Kidney (tissue), 14 donors: Measurements from ENCODE around the gene ATP1A2. TPM values are rescaled to one million over a fixed set of nuclear protein-coding genes. Genes with fewer than 3 reads are reported as not detected.

Experiments used
- DNase-seq, 5 donors: peaks; one replicate each; pipeline ENCODE4 v3.0.0-alpha.2; 2013 to 2020
- FAIRE-seq: peaks from 2 replicates; lab custom pipeline; 2012; peaks lifted over from hg19 to GRCh38; lab: Jason Lieb, UNC
- H3K27ac ChIP-seq, 2 donors: one replicate each; pipeline ENCODE4 v1.7.0; 2013; ENCODE audit warnings: low read depth in 2 of 2, low read length in 2 of 2, inconsistent platforms in 1 of 2
- H3K27me3 ChIP-seq: one replicate; pipeline ENCODE4 v1.7.1; 2013; ENCODE audit warnings: low read length, inconsistent platforms; ENCODE audit not compliant: control insufficient read depth, insufficient read depth
- H3K36me3 ChIP-seq, 3 donors: one replicate each; pipeline versions ENCODE4 v1.7.0 to v1.7.1; 2013; ENCODE audit warnings: low read length in 3 of 3, control low read depth in 1 of 3, inconsistent platforms in 1 of 3; ENCODE audit not compliant: insufficient read depth in 3 of 3, control insufficient read depth in 2 of 3
- H3K4me1 ChIP-seq, 3 donors: one replicate each; pipeline versions ENCODE4 v1.7.0 to v1.7.1; 2013; ENCODE audit warnings: low read length in 3 of 3, inconsistent platforms in 1 of 3, low read depth in 1 of 3; ENCODE audit not compliant: control insufficient read depth in 2 of 3, insufficient read depth in 2 of 3
- H3K4me3 ChIP-seq, 3 donors: one replicate each; pipeline versions ENCODE4 v1.7.0 to v1.8.1; 2013; ENCODE audit warnings: low read length in 3 of 3, control low read depth in 1 of 3, inconsistent platforms in 1 of 3
- H3K9ac ChIP-seq, 3 donors: one replicate each; pipeline versions ENCODE4 v1.7.0 to v1.7.1; 2013; ENCODE audit warnings: low read length in 3 of 3, control low read depth in 1 of 3, inconsistent platforms in 1 of 3
- H3K9me3 ChIP-seq, 3 donors: one replicate each; pipeline versions ENCODE4 v1.7.0 to v1.7.1; 2013; ENCODE audit warnings: low read length in 3 of 3, control low read depth in 1 of 3, inconsistent platforms in 1 of 3; ENCODE audit not compliant: control insufficient read depth in 2 of 3, insufficient read depth in 1 of 3
- CTCF ChIP-seq: IDR thresholded peaks from 3 replicates; pipeline ENCODE4 v1.5.1; 2012; ENCODE audit warnings: mild to moderate bottlenecking, moderate library complexity, borderline replicate concordance; ENCODE audit not compliant: insufficient read depth; ENCODE audit errors: extremely low read depth
- intact Hi-C: fragments of 100-400 bp; cut with DNase I; formaldehyde crosslinking; loops from one replicate; pipeline ENCODE4 v1.11.1; 2022
- polyA plus RNA-seq: library from polyadenylated mRNA; stranded (reverse); fragments of 350-450 nt; fragmentation: Illumina TruSeq; extraction: RNeasy Lipid Tissue Mini Kit (QIAGEN cat#74804); gene quantifications from one replicate; pipeline ENCODE4 v1.2.3, GENCODE V29; 2014; ENCODE audit warnings: low read depth, low replicate concordance; ENCODE audit not compliant: insufficient read depth
- total RNA-seq: library from RNA; stranded (reverse); fragmentation: NEBNext Ultra II Directional; extraction: Animal tissue kit (Norgen Biotek cat#: 25700); gene quantifications from one replicate; pipeline ENCODE4 v1.2.1, GENCODE V29; 2021
- donor health status: control.
- donor health status: control.
- donor health status: control.
- donor health status: control.
- donor health status: control.
- donor health status: DM: yes; HTN: yes; CAD: no.
- donor health status: Normal renal cell carcinoma (clear cell type).

Gene ATP1A2
- total and polyA plus RNA-seq, 2 donors from 2014 or later, result 4.1 to 5.5 TPM

GRCh38 chr1:160158031-160158430 lies 42.5 kb downstream of the ATP1A2 start:
- H3K36me3 ChIP-seq, result no peaks in the 10 kb centered on the region
- TF ChIP-seq CTCF, result no peak
- no peaks in the 10 kb centered on the region for H3K4me1 ChIP-seq
- no peak overlapping the region for H3K9ac ChIP-seq
- DNase-seq (no peak), FAIRE-seq (no peak)
- intact Hi-C loops, result no loop called here
- H3K9me3 ChIP-seq, result no peaks in the 10 kb centered on the region
- H3K27me3 ChIP-seq, result no peaks in the 10 kb centered on the region
- no peak overlapping the region for H3K4me3 ChIP-seq
- H3K27ac ChIP-seq, result no peak overlapping the region

- Histone ChIP-seq H3K4me3 (no peak overlapping the region), H3K36me3 (no peaks in the 10 kb centered on the region), H3K9ac (no peak overlapping the region), H3K4me1 (peaks cover 0 to 2% (median 0%) of the 10 kb centered on the region in 3 donors), H3K27me3 (no peaks in the 10 kb centered on the region), H3K27ac (no peak overlapping the region), H3K9me3 (no peaks in the 10 kb centered on the region)
- DNase-seq (no peak), FAIRE-seq (no peak)
- no peak for TF ChIP-seq CTCF
- intact Hi-C loops, result no loop called here
Observed at GRCh38 chr1:160158534-160158933, 43.0 kb downstream of the ATP1A2 start.

GRCh38 chr1:160159846-160160245 lies 44.3 kb downstream of the ATP1A2 start:
- H3K4me3 ChIP-seq, result no peak overlapping the region
- H3K27ac ChIP-seq, result no peak overlapping the region
- TF ChIP-seq CTCF, result no peak
- H3K9ac ChIP-seq, result no peak overlapping the region
- FAIRE-seq, result no peak
- H3K27me3 ChIP-seq, result no peaks in the 10 kb centered on the region
- no peak for DNase-seq
- H3K9me3 ChIP-seq, result no peaks in the 10 kb centered on the region
- no peaks in the 10 kb centered on the region for H3K36me3 ChIP-seq
- H3K4me1 ChIP-seq, result peaks cover 0 to 2% (median 0%) of the 10 kb centered on the region in 3 donors
- intact Hi-C loops, result no loop called here
